Epithelial cell of esophagus (primary cell): ENCODE results near the gene RPLP2.

Experiments used
- DNase-seq: peaks from one replicate; pipeline ENCODE4 v3.0.0; 2010; ENCODE audit warnings: low read depth
- H3K4me3 ChIP-seq: 2 replicates; pipeline ENCODE4 v1.5.1; 2011; ENCODE audit warnings: mild to moderate bottlenecking, low read length, control low read depth
- CTCF ChIP-seq: IDR thresholded peaks from 2 replicates; pipeline ENCODE4 v1.5.1; 2011; ENCODE audit warnings: low read depth, mild to moderate bottlenecking, low read length, control low read depth, inconsistent platforms; ENCODE audit not compliant: insufficient read depth; ENCODE audit errors: missing control alignments

RPLP2 gene

GRCh38 chr11:836274-836673, 26.5 kb downstream of the RPLP2 start:
- no peak for TF ChIP-seq CTCF
- DNase-seq, result no peak
- no peak overlapping the region for H3K4me3 ChIP-seq

- H3K4me3 ChIP-seq, result no peak overlapping the region
- no peak for DNase-seq
- no peak for TF ChIP-seq CTCF
Measured at GRCh38 chr11:836700-837099, 26.9 kb downstream of the RPLP2 start.

GRCh38 chr11:837189-837989, 27.6 kb downstream of the RPLP2 start:
- DNase-seq, result no peak
- H3K4me3 ChIP-seq, result no peak overlapping the region
- TF ChIP-seq CTCF, result no peak

GRCh38 chr11:837990-838307, 28.2 kb downstream of the RPLP2 start:
- no peak overlapping the region for H3K4me3 ChIP-seq
- no peak for TF ChIP-seq CTCF
- no peak for DNase-seq

GRCh38 chr11:838441-839279, 28.9 kb downstream of the RPLP2 start:
- DNase-seq, result peak; percentile 46
- no peak for TF ChIP-seq CTCF

GRCh38 chr11:839280-839623, 29.5 kb downstream of the RPLP2 start:
- H3K4me3 ChIP-seq, result no peak overlapping the region
- TF ChIP-seq CTCF, result no peak
- no peak for DNase-seq

More at GRCh38 chr11:838441-839279, 28.9 kb downstream of the RPLP2 start:
- H3K4me3 ChIP-seq, result no peak overlapping the region
